Stimulated activated CD8-positive, alpha-beta memory T cell treated with anti-CD3 and anti-CD28 coated beads, Interleukin-4, amount 100 ng/mL, for 4 hours (primary cell): ENCODE data around the gene KCNV2.

ENCODE experiments used
- DNase-seq, 2 donors: peaks; one replicate each; pipeline ENCODE4 v3.0.0-alpha.2; 2020; ENCODE audit warnings: low read depth in 2 of 2, low spot score in 1 of 2

Gene KCNV2

DNA sequence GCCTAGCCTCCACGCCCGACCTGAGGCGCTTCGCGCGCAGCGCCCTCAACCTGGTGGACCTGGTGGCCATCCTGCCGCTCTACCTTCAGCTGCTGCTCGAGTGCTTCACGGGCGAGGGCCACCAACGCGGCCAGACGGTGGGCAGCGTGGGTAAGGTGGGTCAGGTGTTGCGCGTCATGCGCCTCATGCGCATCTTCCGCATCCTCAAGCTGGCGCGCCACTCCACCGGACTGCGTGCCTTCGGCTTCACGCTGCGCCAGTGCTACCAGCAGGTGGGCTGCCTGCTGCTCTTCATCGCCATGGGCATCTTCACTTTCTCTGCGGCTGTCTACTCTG is 1.4 kb downstream of the KCNV2 start:
- no peak for DNase-seq

DNA sequence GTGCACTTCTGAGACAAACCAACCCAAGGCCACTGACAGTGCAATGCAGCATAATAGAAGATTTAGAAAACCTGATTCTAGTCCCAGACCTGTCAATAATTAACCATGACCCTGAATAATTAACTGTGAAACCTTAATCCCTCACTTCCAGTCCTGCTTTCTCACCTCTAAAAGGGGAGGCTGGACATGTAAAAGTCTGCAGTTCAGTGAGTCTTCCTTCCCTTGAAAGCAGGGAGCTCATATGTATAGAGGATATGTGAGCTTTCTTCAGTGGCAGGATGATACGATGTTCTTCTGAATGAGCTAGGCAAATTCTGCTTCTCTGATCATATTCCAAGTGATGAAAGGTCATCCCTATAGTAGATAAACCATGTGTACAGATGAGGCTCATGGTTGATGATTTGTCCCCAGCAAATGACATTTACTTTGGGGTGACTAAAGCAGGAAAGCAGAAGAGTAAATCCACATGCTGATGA is 2.9 kb downstream of the KCNV2 start:
- no peak for DNase-seq

DNA sequence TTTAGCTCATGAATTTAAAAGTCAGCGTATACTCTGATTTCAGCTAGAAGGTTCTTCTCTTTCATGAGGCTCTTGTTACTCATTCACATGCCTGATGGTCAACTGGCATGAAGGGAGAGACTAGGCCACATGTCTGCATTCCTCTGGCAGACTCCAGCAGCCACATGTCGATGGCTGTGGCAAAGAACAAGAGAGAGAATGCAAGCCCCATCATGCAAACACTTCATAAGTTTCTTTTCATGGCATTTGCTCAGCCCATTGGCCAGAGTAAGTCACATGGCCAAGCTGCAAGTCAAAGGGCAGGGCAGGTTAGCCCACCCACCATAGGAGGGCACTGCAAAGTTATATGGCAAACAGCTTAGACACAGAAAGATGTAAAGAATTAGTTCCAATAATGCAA is 5.4 kb downstream of the KCNV2 start:
- no peak for DNase-seq

DNA sequence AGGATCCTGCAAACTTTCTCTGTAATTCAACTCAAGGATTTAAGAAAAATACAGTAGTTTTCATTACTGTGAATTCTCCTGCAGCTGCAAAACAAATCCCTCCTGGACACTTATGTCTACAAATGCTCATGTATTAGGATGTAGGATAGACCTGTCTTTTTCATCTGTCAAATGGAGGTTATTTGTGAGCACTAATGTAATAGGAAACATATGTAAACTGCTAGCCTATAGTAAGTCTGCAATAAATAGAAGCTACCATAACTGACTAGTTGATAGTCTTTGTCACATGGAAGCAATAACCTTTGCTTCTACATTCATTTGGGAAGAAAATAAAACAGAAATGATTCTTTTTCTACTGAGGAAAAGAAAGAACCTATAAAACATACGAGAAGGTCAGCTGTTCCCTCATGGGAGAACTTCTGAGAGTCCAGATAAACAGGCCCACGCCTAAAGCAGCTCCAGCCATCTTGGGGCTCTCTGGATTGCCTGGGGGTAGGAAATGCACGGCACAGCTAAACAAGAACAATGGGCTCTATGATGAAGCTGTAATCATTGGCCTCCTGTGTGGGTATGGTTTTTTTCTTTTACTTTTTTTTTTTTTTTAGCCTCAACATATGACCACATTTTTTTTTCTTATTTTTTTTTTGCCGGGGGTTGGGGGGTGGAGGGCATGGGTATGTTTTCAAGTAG is 6.2 kb downstream of the KCNV2 start:
- DNase-seq = no peak

DNA sequence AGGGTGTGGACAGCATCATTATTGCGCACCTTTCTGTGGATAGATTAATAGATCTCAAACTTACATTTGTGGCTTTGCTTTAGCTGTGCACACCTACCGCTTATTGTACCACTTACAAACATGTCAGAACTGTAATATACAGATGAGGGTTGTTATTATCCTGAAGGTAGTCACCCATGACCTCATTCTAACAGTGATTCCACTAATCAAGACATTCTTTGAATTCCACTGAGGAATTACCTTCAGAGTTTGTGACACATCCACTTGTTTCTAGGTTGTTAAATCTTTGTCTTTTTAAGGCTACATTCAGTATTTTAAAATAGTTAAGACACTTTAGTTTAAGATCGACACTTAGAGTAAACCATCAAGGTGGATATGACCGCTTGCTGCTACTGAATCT is 7.8 kb downstream of the KCNV2 start:
- no peak for DNase-seq

DNA sequence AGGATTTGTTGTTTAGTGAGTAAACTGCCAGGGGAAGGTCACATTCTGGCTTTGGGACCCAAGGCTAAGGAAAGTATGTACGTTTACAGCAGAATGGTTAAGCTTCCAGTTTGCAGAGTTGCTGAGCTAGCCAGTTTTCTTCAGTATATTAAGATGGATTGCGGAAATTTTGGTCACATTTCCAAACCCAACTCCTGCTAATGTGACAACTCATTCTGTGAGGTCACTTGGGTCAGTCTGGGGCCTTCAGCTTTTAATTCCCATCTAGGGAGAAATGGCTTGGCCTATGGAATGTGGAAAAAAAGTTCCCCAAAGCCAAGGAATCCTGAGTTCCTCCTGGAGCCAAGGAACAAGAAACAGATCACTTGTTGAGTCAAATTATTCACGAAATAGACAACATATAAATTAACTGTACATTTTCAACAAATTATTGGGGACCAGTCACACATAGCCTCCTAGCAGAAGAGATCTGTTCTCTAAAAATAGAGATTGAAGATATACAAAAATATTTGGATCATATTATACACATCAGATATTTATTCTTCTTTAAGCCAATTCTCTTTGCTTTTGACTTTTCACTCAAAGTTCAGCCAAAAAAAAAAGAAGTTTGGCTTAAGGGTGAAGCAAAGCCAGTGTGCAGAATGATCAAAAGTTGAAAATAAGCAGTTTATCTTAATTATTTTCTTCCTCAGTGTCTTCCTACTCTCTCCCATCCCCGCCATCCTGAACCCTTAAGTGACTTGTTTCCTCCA is 8.8 kb downstream of the KCNV2 start:
- no peak for DNase-seq

DNA sequence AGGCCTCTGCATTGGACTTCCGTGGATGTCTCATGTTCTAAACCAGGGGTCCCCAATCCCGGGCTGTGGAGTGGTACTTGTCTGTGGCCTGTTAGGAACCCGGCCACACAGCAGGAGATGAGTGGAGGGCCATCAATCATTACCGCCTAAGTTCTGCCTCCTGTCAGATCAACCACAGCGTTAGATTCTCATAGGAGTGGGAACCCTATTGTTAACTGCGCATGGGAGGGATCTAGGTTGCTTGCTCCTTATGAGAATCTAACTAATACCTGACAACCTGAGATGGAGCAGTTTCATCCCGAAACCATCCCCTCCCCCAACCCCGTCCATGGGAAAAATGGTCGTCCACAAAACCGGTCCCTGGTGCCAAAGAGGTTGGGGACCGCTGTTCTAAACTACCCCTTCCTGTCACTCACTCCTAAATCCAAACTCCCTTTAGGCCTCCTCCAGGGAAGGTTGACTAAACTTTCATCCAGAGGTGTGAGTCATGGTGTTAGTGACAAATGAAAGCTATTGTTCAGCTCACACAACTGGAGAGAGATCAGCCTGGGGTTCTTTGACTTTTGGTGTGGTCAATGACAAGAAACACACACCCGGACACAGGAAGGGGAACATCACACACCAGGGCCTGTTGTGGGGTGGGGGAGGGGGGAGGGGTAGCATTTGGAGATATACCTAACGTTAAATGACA is 9.5 kb downstream of the KCNV2 start:
- DNase-seq = no peak

DNA sequence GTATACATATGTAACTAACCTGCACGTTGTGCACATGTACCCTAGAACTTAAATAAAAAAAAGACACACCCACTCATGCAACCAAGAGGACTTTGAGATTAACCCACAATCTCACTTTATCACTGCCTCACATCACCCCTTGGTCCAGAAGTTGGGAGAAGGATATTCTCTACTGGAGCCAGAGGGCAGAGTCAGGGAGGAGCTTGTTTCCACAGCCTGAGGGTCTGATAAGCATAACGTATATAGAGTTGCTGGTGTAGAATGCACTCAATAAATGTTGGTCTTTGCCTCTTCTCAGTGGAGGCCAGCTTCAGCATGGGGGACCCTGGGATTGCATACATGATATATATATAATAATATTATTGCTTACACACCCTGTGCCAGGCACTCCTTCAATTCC is 10.1 kb downstream of the KCNV2 start:
- no peak for DNase-seq

DNA sequence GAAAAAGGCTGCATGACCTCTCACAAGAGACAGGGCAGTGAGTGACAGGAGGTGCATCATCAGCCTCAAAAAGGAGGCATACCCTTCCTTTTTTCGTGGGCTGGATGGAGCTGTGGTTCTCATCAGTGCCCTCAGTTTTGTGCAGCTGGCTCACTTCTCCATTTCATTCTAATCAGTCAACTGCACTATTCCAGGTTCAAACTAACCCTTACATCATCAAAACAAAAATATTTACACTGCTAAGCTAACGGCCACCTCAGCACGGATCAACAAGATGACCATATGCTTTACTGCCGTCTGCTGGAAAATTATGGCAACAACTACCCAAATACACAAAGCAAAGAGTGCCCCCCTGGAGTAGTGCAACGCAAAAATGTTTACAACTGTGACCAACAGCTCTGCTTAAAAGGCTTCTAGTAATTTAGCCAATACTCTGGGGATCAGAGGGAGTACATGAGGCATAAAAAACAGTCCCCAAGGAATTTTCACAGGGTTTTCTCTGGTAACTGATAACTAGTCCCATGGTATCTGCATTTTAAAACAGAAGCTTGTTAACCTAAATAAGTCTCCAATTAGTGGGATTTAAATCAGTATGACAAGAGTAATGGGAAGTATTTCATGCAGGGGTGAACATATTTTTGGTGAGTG is 10.8 kb downstream of the KCNV2 start:
- no peak for DNase-seq

DNA sequence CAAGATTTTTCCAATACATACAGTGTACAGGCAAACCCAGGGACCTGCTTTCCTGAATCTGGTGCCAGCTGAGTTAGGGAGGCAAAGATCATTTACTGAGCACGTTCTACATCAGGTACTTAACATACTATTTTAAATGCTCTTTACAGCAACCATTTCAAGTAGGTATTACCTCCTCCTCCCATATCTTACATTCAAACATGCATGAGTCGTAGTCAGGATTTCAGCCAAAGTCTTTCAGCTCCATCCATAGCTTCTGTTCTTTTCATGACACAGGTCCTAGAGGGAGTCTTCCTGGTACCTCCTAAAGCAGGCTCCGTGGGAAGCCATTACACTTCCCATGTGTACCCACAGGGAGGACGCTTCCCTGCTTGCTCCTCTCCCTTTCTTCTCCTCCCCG is 11.7 kb downstream of the KCNV2 start:
- DNase-seq = no peak

DNA sequence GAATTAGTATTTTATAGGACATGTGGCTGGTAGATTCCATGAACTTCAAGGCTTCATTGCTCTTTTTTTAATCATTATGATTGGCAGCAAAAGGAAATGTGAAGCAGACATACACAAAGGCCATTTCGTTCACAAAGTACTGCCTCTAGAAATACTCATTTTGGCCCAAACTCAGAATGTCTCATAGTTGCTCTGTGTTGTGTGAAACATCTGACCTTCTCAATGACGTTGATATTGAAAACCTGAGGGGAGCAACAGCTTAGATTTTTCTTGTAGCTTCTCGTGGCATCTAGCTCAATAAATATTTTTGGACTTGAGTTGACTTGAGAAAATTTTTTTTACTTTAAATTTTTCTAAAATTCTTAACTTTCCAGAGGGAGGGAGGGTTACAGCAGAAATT is 12.4 kb downstream of the KCNV2 start:
- no peak for DNase-seq

DNA sequence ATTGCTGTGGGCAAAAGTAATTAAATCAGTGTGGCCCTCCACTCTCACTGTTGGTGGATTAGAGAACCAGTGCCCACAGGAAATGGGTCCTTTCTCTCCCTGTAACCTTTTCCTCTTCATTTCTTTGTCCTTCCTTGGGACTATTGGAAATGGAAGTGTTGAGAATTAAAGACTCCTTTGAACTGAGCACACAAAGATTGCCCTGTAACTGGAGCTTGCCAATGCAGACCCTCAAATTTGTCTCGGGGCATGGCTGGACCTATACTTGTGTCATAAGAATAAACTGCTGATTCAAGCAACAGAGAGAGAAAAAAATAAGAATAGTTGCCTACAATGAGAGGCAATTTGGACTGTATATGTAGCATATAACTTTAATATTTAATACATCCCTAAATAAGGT is 13.7 kb downstream of the KCNV2 start:
- no peak for DNase-seq

DNA sequence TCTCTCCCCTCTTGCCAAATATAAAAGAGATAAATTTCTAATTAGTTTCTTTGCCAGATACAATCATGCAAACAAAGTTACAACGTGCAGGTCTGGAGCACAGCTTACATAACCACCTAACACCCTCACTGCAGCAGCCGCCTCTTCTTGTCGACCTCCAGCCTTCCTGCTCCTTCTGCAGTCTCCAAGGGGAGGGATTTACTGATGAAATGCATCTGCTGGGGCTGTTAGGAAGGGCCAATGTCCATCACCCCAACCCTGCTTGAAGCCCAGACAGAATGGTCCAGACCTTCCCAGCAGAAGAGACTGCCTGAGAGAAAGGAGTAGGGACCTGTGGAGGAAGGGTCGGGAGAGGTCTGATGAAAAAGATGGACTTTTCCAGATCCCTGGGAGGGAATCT is 15.2 kb downstream of the KCNV2 start:
- DNase-seq = no peak

DNA sequence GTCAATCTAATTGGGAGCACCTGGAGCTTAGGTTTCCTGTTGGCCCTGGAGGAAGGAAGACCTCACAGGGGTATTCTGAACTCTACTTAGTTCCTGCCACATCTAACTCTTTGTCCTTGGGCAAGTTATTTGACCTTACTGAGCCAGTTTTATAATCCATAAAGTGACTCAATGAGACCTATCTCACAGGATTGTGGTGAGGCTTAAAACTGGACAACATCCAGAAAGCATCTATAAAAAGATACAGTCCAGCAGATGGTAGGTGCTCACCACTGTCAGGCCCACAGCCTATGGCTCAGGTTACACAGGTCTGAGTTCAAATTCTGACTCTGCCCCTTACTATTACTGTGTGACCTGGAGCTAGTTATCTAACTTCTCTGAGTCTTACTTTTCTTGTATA is 23.3 kb downstream of the KCNV2 start:
- DNase-seq = no peak

DNA sequence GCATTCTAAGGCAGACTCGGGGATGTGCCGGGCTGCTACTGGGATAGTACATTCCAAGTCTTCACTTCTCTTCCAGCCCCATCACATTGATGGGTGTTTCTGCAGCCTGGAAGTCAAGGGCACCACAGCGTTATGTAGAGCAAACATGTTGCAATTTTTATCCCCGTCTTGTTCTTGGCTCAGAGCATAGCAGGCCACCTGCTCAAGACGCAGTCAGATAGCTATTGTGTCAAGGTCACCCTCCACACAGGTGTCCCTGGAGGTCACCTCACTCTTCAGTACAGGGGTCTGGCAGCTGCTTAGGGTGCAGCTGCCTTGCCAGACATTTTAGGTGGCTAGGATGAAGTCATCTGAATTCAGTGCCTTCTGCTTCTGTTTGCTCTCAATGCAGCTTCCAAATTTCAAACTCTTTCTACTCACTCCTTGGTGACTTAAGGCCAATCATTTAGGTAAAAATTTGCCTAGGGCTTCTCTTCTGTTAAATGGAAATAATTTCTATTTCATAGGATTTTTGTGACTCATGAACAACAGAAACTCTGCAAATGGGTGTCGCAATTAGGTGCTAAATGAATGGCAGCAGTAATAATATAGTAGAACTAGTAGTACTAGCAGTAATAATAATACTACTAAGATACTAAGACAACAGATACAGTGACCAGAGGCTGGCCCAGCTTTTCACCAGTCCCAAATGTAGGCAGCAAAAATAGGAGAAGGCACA is 24.3 kb downstream of the KCNV2 start:
- no peak for DNase-seq

DNA sequence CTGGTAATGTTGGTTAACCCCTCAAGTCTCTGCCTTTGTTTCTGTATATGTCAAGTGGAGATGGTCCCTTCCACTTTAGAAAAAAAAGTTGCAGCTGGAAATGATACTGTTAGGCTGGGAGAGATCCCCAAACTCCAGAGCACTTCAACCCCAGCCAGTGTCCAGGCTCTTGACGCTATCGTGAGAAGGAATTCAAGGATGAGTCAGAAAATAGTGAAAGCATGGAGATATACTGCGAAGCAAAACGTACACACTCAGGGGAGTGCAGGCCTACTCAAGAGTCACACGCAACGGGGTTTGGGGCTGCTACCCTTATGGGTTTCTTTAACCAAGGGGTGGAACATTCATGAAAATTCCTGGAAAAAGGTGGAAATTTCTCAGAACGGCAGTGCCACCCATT is 24.9 kb downstream of the KCNV2 start:
- DNase-seq = no peak

DNA sequence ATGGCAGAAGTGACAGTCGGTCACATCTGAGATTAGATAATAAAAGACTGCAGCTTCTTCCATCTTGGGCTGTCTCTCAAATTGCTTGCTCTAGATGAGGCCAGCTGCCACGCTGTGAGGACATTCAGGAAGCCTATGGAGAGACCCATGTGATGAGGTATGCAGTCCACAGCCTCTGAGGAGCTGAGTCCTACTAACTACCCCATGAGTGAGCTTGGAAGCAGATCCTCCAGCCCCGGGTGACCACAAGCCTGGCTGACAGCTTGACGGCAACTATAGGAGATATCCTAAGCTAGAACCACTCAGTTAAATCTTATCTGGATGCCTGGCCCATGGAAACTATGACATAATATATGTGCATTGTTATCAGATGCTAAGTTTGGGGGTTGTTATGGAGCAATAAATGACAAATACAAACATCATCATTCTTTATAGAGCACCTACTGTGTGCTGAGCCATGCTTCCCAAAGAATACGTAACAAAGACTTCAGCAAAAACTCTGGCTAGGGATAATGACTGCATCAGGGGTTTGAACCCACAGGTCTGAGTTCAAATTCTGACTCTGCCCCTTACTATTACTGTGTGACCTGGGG is 26.7 kb downstream of the KCNV2 start:
- DNase-seq = no peak

DNA sequence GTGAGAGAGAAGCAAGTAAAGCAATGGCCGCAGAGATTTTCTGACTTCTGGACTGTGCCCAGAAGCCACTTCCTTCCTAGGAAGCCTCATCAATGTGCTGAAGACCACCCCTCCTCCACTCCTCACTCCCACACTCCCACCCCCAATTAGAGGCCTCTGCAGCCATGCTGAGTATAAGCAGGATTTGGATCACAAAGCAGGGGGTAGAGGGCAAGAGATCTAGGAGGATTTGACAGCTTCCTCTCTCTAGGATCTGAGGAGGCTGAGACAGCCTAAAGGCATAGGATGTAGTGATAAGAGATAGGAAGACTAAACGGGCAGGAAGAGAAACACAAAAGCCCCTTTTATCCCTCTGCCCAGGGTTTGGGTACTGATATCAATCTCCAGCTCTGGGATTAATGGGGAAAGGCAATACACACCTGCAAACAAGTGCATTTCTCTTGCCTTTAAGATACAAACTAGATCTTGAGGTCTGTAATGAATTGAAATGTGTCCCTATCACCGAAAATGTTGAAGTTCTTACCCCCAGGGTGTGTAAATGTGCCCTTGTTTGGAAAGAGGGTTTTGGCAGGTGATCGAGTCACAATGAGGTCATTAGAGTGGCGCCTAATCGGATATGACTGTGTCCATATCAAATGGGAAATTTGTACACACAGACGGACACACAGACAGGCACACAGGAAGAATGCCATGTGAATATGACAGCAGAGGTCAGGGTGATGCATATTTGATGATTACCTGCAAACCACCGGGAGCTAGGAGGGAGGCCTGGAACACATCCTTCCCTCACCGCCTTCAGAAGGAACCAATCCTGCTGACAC is 28.5 kb downstream of the KCNV2 start:
- DNase-seq = no peak

DNA sequence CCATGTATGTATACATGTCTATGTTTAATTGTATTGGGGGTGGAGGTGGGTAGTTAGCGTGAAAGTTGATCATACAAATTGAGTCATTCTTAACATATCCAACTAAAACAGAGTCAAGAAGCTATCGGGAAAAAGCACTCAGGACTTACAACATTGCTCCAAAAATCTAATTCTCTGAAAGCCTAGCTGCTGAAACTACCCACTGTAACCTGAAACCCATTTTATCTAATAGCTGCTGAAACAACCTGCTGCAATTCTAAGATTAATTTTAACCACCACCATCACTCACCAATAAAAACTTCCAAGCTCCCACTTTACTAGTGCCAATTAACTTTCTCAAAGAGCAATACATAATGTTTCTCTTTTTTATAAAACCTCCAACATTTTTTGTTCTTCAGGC is 32.2 kb downstream of the KCNV2 start:
- DNase-seq = no peak

DNA sequence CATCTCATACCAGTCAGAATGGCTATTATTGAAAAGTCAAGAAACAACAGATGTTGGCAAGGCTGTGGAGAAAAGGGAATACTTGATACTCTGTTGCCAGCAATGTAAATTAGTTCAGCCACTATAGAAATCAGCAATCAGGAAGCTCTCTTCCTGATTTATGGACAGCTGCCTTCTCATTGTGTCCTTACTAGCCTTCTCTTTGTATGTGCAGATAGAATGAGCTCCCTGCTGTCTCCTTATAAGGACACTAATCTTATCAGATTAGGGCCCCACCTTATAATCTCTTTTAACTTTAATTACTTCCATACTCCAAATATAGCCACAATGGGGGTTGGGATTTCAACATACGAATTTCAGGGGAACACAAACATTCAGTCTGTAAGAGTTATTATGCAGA is 38.0 kb downstream of the KCNV2 start:
- DNase-seq = no peak
